ENCODE results near the gene FARS2. TPM values are rescaled to one million over a fixed set of nuclear protein-coding genes. Genes with fewer than 3 reads are reported as not detected.

FARS2 gene
- total RNA-seq, 1 donor from 2014 or later = 19.5 TPM

- intact Hi-C loops (cut with micrococcal nuclease) = no loop called here
Observed at GRCh38 chr6:5316951-5317350, 55.6 kb downstream of the FARS2 start.

- intact Hi-C loops (cut with micrococcal nuclease) = no loop called here
Observed at GRCh38 chr6:5318617-5319272, 57.4 kb downstream of the FARS2 start.

- intact Hi-C loops (cut with micrococcal nuclease) = no loop called here
Observed at GRCh38 chr6:5323979-5324378, 62.7 kb downstream of the FARS2 start.

GRCh38 chr6:5325173-5325572, 63.9 kb downstream of the FARS2 start:
- intact Hi-C loops (cut with micrococcal nuclease) = no loop called here

GRCh38 chr6:5326022-5326641, 64.8 kb downstream of the FARS2 start:
- intact Hi-C loops (cut with micrococcal nuclease) = no loop called here

- intact Hi-C loops (cut with micrococcal nuclease) = no loop called here
Observed at GRCh38 chr6:5328800-5329199, 67.5 kb downstream of the FARS2 start.

- intact Hi-C loops (cut with micrococcal nuclease) = no loop called here
Observed at GRCh38 chr6:5331845-5332442, 70.6 kb downstream of the FARS2 start.

GRCh38 chr6:5333658-5334057, 72.3 kb downstream of the FARS2 start:
- intact Hi-C loops (cut with micrococcal nuclease) = no loop called here

GRCh38 chr6:5334341-5334740, 73.0 kb downstream of the FARS2 start:
- intact Hi-C loops (cut with micrococcal nuclease) = no loop called here

- intact Hi-C loops (cut with micrococcal nuclease) = no loop called here
Observed at GRCh38 chr6:5335020-5335419, 73.7 kb downstream of the FARS2 start.

- intact Hi-C loops (cut with micrococcal nuclease) = no loop called here
Observed at GRCh38 chr6:5337573-5337972, 76.3 kb downstream of the FARS2 start.

GRCh38 chr6:5338177-5338960, 77.1 kb downstream of the FARS2 start:
- intact Hi-C loops (cut with micrococcal nuclease) = no loop called here

- intact Hi-C loops (cut with micrococcal nuclease) = no loop called here
Observed at GRCh38 chr6:5339786-5340185, 78.5 kb downstream of the FARS2 start.

GRCh38 chr6:5341845-5342244, 80.5 kb downstream of the FARS2 start:
- intact Hi-C loops (cut with micrococcal nuclease) = no loop called here

GRCh38 chr6:5343998-5344397, 82.7 kb downstream of the FARS2 start:
- intact Hi-C loops (cut with micrococcal nuclease) = no loop called here

- intact Hi-C loops (cut with micrococcal nuclease) = no loop called here
Observed at GRCh38 chr6:5345324-5345723, 84.0 kb downstream of the FARS2 start.

GRCh38 chr6:5351552-5352210, 90.4 kb downstream of the FARS2 start:
- intact Hi-C loops (cut with micrococcal nuclease) = no loop called here

- intact Hi-C loops (cut with micrococcal nuclease) = no loop called here
Observed at GRCh38 chr6:5353971-5354370, 92.7 kb downstream of the FARS2 start.

GRCh38 chr6:5357486-5357885, 96.2 kb downstream of the FARS2 start:
- intact Hi-C loops (cut with micrococcal nuclease) = no loop called here

GRCh38 chr6:5359417-5359816, 98.1 kb downstream of the FARS2 start:
- intact Hi-C loops (cut with micrococcal nuclease) = no loop called here

- intact Hi-C loops (cut with micrococcal nuclease) = no loop called here
Observed at GRCh38 chr6:5361396-5361795, 100.1 kb downstream of the FARS2 start.

Measured in T-helper 2 cell treated with Interferon-gamma antibody and Interleukin-4, amounts not matched to agents 100 ng/mL and 5 ng/mL, for 36 hours (primary cell).